K562 (cell line): Measurements from ENCODE around the gene CCNL2.

Source experiments
- CTCF ChIP-seq, 3 experiments: IDR thresholded peaks in 2 of 3; conservative IDR thresholded peaks in 1 of 3; 2 replicates each; pipeline ENCODE4 v1.5.1; 2011 to 2012; ENCODE audit warnings: low read length in 3 of 3, mild to moderate bottlenecking in 3 of 3, control low read depth in 2 of 3, improper control_type of control experiment in 1 of 3, inconsistent platforms in 1 of 3, low read depth in 1 of 3, mixed read lengths in 1 of 3, moderate library complexity in 1 of 3; ENCODE audit not compliant: insufficient read depth in 2 of 3
- GABPB1 ChIP-seq: sonication (generic); formaldehyde crosslinking; IDR thresholded peaks from 2 replicates; pipeline ENCODE4 v1.8.0; 2022; ENCODE audit warnings: mild to moderate bottlenecking, missing genetic modification reagents
- HDAC6 ChIP-seq: IDR thresholded peaks from 2 replicates; pipeline ENCODE4 v1.6.1; 2012; ENCODE audit warnings: low read depth, mild to moderate bottlenecking, control low read depth, inconsistent platforms, low read length, moderate library complexity
- LEF1 ChIP-seq: fragments of 450-650 bp; IDR thresholded peaks from 2 replicates; pipeline ENCODE4 v1.6.1; 2016; ENCODE audit warnings: mild to moderate bottlenecking
- MCM7 ChIP-seq, 2 experiments: fragments of 450-650 bp; IDR thresholded peaks; 2 replicates each; pipeline ENCODE4 v1.6.1; 2016 to 2018
- PHB2 ChIP-seq: fragments of 450-650 bp; IDR thresholded peaks from 2 replicates; pipeline ENCODE4 v1.6.1; 2017; ENCODE audit warnings: low read depth
- PHF20 ChIP-seq: fragments of 450-650 bp; IDR thresholded peaks from 2 replicates; pipeline ENCODE4 v1.6.1; 2018; ENCODE audit not compliant: partially characterized antibody
- SMARCC2 ChIP-seq: fragments of 450-650 bp; IDR thresholded peaks from 2 replicates; pipeline ENCODE4 v1.6.1; 2017; ENCODE audit warnings: antibody characterized with exemption, moderate library complexity, mild to moderate bottlenecking, low read depth
- SP2 ChIP-seq: IDR thresholded peaks from 2 replicates; pipeline ENCODE4 v1.6.1; 2011; ENCODE audit warnings: mild to moderate bottlenecking, low read depth, low read length, moderate library complexity; ENCODE audit not compliant: poor library complexity, severe bottlenecking; ENCODE audit errors: extremely low read depth
- SREBF2 ChIP-seq: sonication (generic); formaldehyde crosslinking; IDR thresholded peaks from 2 replicates; pipeline ENCODE4 v1.4.0; 2020; ENCODE audit warnings: mild to moderate bottlenecking, missing genetic modification reagents
- ZBTB33 ChIP-seq: sonication (generic); formaldehyde crosslinking; IDR thresholded peaks from 2 replicates; pipeline ENCODE4 v1.8.1; 2023; ENCODE audit warnings: mild to moderate bottlenecking, missing genetic modification reagents
- TF ChIP-seq, protein P1 (sequence below): fragments of 450-650 bp; IDR thresholded peaks from 2 replicates; pipeline ENCODE4 v1.6.1; 2016; ENCODE audit warnings: missing biosample characterization, missing genetic modification characterization
- TF ChIP-seq, protein P2 (sequence below): sonication (generic); formaldehyde crosslinking; IDR thresholded peaks from 2 replicates; pipeline ENCODE4 v1.8.0; 2022; ENCODE audit warnings: mild to moderate bottlenecking, missing genetic modification reagents

GRCh38 chr1:1431845-1432273, 32.7 kb upstream of the CCNL2 start:
- TF ChIP-seq, protein P1, sequence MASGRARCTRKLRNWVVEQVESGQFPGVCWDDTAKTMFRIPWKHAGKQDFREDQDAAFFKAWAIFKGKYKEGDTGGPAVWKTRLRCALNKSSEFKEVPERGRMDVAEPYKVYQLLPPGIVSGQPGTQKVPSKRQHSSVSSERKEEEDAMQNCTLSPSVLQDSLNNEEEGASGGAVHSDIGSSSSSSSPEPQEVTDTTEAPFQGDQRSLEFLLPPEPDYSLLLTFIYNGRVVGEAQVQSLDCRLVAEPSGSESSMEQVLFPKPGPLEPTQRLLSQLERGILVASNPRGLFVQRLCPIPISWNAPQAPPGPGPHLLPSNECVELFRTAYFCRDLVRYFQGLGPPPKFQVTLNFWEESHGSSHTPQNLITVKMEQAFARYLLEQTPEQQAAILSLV (tag), result no peak
- TF ChIP-seq CTCF (IDR thresholded peaks at IDR 0.05 in 2 of 3, conservative IDR thresholded peaks at IDR 0.05 in 1 of 3; ENCODE audit: insufficient read depth in 2 of 3, low read depth in 1 of 3, low read length in 3 of 3) (no peak), MCM7 (IDR thresholded peaks at IDR 0.05) (no peak), LEF1 (no peak), HDAC6 (no peak), PHF20 (no peak), SMARCC2 (no peak), ZBTB33 (CRISPR knock-in tag) (no peak), SREBF2 (CRISPR knock-in tag) (no peak), PHB2 (no peak), GABPB1 (CRISPR knock-in tag) (no peak), SP2 (no peak)
- TF ChIP-seq, protein P2, sequence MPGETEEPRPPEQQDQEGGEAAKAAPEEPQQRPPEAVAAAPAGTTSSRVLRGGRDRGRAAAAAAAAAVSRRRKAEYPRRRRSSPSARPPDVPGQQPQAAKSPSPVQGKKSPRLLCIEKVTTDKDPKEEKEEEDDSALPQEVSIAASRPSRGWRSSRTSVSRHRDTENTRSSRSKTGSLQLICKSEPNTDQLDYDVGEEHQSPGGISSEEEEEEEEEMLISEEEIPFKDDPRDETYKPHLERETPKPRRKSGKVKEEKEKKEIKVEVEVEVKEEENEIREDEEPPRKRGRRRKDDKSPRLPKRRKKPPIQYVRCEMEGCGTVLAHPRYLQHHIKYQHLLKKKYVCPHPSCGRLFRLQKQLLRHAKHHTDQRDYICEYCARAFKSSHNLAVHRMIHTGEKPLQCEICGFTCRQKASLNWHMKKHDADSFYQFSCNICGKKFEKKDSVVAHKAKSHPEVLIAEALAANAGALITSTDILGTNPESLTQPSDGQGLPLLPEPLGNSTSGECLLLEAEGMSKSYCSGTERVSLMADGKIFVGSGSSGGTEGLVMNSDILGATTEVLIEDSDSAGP (CRISPR knock-in tag), result no peak
